Brain pericyte (primary cell): Measurements from ENCODE around the gene SIGLEC9.

Source experiments
- DNase-seq: peaks from one replicate; pipeline ENCODE4 v3.0.0-alpha.2; 2012; ENCODE audit warnings: low read depth, low spot score

SIGLEC9 gene

DNA sequence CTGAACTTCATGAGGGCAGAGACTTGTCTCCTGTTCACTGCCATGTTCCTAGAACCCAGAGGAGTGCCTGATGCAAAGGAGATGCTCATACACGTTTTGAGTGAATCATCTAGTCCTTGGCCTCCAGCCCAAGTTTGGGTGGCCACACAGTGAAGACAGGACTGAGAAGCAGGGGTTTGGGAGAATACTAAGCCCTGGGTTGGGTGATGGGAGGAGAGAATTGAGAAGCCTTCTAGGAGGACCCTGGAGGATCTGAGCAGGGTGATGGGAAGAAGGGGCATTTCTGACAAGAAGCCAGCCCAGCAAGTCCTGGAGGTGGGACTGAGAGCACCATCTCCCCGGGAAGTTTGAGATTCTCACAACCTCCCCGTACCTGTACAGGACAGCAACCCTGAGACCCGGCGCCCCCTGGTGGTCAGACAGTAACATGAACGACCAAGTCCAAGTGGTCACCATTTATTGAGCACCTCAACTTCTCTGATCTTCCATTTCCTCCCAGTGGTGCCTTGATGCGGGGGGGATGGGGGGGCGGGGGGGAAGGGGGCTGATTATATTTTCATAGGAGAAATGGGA lies 27.5 kb upstream of the SIGLEC9 start:
- no peak for DNase-seq

DNA sequence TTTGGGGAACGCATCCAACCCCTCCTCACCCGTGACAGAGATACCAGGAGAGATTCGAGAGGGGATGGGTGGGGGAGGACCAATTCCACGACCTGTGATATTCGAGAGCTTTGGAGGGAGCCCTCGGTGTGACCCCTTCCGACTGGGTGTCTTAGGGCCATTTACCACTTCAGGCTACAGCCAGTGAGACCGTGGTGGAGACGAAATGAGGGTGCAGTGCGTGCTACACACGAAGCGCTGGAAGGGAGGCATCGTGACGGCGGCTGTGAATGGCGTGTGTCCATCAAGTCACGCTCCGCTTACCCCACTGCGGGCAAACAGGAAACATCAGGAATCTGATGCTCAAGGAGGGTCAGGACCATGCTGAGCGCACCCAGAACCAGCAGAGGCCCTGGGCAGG lies 26.9 kb upstream of the SIGLEC9 start:
- no peak for DNase-seq

DNA sequence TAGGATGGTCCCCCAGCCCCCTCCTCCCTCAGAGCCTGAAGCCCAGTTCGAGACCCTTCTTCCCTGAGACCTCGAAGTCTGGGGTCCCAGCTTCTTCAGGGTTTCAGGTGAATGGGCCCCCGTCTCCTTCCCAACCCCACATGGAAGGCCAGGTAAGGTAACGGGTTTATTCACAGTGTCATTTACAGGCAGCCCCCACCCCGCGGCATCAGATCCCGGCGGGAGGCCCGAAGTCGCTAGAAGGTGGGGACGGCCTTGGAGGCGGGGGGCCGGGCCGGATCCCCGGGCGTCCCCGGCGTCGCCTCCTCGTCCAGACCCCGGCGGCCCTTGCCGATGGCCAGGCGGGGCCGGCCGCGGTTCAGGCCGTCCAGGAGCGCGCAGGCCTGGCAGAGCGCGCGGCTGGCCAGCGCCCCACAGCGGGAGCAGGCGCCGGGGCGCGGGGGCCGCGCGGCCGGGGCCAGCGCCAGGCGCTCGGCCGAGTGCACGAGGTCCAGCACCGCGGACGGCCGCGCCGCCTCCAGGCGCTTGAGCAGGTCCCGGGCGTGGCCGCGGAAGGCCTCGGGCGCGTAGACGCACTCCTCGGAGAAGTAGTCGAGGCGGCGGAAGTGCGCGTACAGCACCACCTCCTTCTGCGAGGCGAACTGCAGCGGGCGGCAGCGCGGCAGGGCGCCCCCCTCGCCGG lies 26.2 kb upstream of the SIGLEC9 start:
- no peak for DNase-seq

DNA sequence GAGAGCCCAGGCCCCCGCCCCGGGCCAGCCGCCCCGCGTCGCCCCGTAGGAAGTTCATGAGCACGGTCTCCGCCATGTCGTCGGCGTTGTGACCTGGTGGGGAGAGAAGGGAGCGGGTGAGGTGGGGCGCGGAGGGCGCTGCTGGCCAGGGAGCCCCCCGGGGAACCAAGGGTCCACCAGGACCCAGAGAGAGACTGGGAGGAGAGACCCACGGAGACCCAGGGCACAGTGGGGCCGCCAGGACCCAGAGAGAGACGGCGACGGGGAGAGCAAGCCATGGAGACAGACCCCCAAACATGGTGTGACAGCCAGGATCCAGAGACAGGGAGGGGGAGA lies 25.7 kb upstream of the SIGLEC9 start:
- no peak for DNase-seq

DNA sequence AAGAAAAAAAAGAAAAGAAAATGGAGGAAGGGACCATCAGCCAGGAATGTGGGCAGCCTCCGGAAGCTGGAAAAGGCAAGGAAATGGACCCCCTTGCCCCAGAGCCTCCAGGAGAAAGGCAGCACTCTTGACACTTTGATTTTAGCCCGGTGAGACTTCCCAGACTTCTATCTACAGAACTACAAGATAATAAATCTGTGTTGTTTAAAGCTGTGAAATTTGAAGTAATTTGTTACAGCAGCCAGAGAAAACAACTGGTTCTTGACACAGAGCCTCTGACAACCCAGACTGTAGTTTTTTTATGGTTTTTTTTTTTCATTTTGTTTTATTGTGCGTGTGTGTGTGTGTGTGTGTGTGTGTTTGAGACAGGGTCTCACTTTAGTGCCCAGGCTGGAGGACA lies 24.1 kb upstream of the SIGLEC9 start:
- DNase-seq, result no peak

DNA sequence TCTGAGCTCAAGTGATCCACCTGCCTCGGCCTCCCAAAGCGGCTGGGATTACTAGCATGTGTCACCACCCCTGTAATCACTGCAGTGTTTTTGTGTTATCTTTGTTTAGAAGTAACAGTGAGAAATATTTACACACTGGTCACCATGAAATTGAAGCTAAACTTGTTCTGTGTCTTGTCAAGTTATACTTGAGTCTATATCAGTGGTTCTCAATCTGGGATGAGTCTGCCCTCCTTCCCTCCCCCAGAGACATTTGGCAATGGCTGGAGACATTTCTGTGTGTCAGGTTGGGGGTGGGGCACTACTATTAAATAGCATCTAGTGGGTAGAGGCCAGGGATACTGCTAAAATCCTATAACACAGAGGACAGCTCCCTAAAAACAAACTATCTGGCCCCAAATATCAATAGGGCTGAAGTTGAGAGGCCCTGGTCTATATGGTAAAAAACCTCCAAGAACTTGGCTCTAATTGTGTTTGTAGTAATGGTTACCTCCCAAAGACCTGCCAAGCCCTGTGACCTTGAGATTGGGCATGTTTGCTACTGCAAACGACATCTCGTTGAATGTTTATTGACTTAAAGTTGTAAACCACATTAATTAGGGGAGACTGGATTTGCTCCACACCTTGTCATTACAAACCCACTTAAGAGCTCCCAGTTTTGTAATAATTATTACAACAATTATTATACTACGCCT lies 23.4 kb upstream of the SIGLEC9 start:
- no peak for DNase-seq

DNA sequence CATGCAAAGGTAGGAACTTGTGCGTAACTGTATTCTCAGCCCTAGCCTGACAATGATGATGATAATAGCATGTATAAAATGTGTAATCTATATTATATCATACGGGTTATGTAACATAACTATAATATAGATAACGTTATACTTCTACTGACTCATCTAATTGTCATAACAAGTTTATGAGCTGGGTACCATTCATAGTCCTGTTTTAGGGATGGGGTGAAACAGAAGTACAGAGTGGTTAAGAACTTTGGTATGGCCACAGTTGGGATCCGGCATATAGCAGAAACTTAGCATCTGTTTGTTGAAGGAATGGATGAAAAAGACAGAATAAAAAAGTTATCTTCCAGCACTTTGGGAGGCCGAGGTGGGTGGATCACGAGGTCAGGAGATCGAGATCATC lies 21.7 kb upstream of the SIGLEC9 start:
- DNase-seq, result no peak

DNA sequence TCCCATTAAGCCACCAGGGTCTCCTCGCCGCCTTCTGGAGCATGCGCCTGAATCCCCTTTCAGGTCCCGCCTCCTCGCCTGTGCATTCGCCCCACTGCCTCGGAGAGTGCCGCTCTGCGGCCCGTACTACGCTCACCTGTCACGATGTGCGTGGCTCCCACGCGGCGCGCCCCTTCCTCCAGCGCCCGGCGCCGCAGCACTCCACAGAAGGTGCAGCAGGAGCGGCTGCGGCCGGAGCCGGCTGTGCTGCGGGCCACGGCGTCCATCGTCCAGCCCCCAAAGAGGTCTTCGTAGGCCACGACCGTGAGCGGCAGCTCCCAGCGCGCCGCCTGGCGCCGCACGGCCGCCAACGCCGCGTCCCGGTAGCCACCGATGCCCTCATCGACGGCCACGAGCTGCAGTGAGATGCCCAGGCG lies 20.8 kb upstream of the SIGLEC9 start:
- no peak for DNase-seq

DNA sequence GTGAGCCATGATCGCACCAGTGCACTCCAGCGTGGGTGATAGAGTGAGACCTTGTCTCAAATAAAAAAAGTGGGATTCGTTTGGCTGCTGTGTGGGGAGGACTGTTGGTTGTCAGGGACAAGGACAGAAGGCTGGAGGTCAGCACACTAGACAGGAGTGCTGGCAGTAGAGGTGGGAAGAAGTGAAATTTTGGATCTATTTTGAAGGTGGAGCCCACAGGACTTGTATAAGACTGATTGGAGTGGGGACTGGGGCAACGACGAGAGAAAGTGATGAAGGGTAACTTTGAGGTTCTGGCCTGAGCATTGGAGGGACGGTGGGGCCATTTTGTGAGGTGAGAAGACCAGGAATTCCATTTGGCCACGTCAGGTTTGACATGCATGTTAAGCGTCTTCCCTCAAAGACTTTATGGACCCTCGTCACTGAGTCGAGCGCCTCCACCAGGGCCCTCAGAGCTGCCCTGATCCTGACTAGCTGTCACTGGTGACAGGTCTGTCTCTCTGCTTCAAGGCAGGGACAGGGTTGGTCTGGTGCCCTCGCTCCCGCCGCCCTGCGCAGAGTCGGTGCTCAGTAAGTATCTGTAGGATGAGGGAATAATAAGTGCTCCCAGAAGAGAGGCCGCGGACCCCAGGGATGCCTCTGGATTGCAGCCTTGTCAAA lies 17.2 kb upstream of the SIGLEC9 start:
- no peak for DNase-seq

DNA sequence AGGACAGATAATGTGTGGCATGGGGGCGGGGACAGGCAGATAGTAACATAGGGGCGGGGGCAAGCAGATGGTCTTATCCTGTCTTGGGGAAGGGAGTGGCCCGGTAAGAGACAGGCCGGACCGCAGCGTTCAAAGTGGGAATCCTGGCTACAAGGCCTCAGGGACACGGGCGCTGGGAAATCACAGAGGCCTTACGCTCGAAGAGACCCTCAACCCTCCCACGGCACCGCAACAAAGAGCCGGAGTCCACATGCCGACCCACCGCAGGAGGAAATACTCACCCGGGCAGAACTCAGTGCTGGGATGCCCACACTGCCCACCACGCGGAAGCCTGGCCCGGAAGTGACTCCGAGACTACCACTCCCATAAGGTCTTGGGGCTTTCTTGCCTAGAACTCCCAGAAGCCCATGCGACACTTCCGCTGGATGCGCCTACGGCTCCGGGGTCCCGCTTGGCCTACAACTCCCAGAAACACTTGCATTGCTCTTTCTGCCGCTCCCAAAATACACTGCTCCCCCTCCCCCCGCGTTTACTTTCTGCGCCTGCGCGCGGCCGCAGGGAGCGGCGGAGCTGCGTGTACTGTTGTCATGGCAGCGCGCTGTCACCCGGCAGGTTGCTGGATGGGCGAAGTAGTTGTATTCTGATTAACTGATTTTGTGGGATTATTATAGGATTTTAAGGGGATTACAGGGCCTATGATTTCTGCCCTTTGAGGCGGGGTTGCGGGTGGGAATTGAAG lies 16.5 kb upstream of the SIGLEC9 start, which contains the start of gene CTU1:
Gene CTU1 (minus strand): TSS at position 344 of the 739 bp plus-strand sequence. CDS start 3,840 bp downstream, outside the sequence.
- DNase-seq, result peak; percentile 96

DNA sequence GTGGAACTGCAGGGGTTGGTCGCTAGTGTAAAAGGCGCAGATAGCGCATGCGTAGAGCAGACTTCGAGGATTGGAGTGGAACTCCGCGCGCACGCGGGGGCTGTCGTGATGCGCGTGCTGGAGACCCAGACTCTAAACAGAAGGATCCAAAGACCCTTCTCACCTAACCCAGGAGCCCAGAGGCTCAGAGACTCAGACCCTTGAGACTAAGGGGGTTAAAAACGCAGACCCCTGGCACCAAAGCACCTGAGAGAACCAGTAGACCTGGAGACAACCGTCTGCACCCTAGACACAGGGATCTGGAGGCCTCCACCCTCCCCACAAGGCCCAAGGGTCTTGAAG lies 15.9 kb upstream of the SIGLEC9 start:
- DNase-seq, result no peak

DNA sequence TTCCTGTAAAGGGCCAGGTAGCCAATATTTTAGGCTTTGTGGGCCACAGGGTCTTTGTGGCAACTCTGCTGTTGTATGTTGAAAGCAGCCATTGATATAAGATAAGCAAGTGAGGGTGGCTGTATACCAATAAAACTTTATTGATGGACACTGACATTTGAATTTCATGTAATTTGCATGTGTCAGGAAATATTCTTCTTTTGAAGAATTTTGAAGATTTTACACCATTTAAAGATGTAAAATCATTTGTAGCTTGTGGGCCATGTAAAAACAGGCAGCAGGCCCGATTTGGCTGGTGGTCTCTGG lies 14.1 kb upstream of the SIGLEC9 start:
- no peak for DNase-seq

DNA sequence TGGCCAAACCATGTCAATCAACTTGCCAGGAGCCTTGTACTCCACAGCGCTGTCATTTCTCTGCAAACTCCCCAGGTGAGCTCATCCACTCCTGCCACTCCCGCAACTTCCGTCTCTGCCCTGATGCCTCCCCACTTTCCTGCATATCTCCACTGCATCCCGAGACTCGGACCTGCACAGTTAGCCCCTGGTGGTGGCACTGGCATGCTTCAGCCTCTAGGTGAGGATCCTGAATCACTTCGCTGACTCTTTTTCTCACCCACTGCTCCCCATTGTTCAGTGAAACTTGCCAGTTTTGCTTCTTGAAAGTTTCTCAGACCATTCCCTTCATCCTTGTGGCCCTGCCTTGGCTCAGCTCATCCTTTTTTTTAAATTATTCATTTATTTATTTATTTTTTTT lies 13.1 kb upstream of the SIGLEC9 start:
- no peak for DNase-seq

DNA sequence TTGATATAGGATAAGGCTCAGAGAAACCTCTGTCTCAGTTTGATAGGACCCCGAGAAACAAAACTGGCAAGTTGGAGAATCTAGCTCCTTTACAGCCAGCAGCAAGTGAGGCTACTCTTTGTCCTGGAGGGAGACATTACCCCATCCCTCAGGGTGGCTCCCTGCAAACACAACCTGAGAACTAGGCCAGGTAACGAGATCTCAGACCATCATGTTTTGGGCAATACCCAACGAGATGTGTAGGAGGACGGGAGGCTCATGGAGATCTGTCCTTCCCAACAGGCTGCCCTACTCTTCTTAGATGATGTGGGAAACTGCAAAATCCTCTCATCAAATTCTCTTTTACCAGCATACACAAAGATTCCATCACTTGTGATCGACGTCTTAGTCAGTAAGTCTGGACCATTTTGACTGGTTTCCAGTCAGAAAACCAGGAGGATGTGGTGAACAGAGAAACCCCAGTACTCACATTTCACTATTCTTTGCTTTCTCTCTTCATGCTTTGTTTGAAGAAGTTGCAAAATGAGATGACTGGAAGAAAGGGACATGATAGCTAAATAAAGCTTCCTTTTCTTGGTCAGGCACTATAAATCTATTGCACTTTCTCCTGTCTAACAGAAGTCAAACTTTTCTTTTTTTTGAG lies 10.5 kb upstream of the SIGLEC9 start:
- no peak for DNase-seq

DNA sequence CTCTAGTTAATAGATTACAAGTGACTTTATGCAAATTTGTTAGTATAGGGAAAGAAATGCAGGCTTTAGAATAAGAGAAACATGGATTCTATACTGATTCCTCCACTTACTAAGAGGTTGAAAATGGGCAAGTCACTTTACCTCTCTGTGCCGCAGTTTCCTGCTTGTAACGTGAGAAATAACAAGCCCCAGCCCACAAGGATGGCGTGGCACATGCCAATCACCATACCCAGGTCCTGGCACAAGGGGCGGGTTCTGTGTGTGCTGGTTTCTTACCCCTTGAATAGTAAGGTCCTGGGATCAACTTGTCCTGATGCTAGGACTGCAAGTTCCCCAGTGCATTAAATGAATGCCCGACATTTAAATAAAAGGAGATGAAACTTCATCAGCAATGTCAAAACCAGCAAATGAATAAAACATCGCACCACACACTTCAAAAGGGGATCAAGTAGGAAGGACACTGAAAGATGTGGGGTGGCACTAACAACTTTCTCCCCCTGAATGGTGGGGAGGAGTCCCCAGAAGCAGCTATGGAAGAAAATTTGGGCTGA lies 7.9 kb upstream of the SIGLEC9 start:
- DNase-seq, result no peak

DNA sequence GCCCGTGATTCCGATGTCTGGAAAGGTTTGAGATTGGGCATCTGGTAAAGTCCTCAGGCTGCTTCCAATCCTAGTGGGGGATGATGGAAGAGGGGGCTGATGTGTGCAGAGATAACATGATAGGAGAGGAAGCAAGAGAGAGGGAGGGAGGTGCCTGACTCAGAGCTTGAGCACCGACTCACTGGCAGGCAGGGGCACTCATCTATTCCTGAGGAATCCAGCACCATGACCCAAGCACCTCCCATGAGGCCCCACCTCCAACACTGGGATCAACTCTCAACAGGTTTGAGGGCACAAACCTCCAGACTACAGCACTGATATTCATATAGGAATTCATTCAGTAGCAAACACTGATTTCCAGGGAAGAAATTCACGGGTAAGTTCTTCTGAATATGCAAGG lies 5.6 kb upstream of the SIGLEC9 start:
- no peak for DNase-seq

DNA sequence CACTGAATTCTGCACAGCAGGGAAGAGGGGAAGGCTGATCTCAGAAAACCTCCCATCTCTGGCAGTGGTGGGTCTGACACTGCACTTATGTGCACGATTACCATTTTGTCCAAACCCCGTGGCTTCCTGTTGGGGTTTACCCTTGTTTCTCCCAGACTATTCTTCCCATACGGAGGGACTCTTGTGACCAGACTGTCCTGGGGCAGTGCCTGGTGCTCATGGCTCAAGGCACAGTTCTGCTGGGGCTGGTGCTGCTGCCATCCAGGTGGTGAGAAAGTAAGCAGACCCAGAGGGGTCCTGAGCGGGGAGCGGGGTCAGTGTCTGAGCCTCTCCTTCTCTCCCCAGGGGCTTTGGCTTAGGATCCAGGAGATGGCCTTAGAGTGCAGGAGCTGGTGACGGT lies 5.1 kb upstream of the SIGLEC9 start:
- DNase-seq, result no peak

DNA sequence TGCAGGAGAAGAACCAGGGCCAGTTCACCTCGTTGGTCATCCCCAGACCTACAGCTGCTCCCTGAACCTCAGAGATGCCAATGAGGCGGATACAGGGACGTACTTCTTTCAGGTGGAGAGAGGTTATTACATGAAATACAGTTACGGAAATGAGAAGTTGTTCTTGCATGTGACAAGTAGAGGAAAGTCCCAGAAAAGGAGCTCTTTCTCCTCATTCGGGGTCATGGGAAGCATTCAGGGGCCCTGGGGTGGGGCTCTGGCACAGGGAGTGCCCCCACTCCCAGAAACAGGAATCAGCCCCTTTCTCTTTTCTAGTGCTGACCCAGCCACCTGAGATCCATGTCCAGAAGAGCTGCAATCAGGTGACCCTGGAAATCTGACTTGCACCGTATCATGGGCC lies 4.5 kb upstream of the SIGLEC9 start:
- DNase-seq, result no peak

DNA sequence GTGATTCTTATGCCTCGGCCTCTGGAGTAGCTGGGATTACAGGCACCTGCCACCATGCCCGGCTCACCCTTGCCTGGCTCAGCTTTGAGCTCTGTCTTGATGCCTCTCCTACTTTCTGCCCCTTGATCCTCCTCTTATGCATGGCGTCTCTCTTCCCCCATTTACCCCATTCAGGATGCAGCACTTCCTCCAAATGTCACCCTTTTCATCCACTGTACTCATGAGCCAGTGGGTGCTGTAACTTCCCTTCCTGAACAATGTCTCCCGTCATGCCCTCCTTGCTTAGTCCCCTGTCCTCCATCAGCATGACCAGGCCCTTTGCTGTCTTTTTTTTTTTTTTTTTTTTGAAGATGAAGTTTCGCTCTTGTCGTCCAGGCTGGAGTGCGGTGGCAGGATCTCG lies 3.4 kb upstream of the SIGLEC9 start:
- DNase-seq, result no peak

DNA sequence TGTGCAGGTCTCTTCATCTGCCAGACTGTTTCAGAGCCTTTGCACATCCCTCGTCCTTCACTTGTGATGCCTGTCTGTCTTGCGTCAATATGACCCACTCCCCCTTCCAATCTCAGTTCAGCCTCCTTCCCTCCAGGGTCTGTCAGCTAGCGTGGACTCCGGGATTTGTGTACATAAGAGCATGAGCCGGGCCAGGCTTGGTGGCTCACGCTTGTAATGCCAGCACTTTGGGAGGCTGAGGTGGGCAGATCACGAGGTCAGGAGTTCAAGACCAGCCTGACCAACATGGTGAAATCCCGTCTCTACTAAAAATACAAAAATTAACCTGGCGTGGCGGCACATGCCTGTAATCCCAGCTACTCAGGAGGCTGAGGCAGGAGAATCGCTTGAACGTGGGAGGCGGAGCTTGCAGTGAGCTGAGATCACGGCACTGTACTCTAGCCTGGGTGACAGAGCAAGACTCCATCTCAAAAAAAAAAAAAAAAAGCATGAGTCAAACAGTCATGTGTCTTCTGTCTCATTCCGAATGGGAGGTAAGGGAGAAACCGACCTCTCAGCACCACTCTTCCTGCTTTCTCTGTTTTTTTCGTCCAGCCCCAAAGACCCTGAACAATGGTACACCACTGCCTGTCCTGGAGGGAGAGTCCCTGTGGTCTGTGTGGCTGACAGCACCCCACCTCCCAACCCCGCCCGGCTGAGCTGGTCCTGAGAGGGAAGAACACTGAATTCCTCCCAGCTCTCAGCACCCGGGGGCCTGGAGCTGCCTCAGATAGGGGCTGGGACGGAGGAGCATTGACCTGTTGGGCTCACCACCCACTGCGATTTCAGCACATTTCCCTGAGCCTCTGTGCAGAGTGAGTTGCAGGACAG lies 2.4 kb upstream of the SIGLEC9 start:
- no peak for DNase-seq

DNA sequence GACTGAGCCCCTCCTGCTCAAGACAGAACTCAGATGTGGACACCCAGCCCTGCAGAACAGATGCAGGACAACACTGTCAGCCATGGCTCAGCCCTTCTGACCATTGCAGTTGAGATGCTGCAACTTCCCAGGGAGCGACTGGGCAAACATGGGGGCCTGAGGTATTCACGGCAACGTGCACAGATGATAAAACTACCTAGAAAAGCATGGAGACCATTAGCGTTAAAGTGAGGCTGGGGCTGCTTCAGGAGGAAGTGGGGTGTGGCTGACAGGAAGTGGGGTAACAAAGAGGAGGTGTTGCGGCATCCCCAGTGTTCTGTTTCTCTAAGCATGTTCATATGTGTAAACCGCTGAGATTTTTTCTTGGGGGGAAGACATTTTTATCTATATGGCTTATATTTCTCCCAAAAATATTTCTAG lies 1.3 kb upstream of the SIGLEC9 start:
- no peak for DNase-seq
